ENCODE measurements around the gene TRIM26.

Gene TRIM26

DNA sequence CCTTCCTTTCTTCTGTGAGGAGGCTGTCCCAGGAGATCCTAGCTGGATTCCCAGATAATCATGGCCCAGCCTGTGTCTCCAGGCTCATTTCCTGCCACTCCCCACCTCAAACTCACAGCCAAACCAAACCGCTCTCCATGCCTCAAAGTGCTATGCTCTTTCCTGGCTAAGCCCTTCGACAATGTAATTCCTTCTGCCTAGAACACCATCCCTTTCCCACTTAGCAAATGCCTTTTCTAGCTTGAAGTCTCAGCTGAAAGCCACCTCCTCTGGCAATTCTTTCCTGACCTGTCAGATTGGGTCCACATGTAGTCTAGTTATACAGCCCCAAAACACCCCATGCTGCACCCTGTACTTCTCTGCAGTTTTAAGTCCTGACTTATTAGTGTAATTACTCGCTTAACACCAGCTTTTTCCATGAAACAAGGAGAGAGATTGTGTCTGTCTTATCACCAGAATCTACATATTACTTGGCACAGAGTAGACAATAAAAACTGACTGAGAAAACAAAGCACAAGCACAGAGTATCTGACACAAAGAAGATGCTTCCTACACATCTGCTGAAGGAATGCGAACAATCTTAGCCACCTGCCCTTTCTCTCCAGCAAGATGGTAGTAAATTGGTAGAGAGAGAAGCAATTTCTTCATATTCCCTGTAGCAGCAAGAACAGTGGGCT lies 5.4 kb downstream of the TRIM26 start:
- DNase-seq: no peak

GRCh38 chr6:30206799-30207618 lies 6.2 kb downstream of the TRIM26 start:
- DNase-seq: no peak

DNA sequence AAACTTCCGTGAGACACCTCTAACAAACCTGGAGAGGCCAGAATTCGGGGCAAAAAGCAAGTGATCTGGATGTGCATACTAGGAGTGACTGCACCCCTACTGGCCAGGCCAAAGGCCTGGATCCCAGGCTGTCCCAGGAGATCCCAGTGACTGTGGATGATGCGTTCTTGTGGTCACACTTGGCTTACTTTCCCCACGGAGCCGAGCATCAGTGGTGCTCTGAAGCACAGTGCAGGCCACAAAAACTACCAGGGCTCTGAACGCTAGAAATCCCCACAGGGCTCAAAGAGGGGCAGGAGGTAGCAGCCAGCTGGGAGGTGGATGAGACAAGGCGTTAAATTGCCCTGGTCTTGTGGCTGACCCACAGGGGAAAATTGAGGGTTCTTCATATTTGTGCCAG lies 7.1 kb downstream of the TRIM26 start:
- DNase-seq: no peak

DNA sequence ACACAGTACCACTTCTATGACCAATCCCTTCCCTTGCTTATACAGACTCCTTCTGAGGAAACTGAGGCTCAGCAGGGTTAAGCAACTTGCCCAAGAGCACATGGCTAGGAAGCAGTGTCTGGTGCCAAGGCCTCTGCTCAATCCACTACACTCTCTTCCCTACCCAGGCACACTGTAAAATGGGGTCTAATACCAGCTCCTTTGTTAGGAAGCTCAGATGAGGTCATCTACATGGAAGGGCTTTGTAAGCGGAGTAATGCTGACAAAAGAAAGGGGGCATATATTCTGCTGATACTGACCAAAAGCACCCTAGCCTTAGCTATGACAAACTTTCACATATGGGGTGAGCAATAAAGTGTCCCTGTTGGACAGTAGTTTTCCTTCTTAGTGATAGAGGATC lies 9.1 kb downstream of the TRIM26 start:
- DNase-seq: no peak

DNA sequence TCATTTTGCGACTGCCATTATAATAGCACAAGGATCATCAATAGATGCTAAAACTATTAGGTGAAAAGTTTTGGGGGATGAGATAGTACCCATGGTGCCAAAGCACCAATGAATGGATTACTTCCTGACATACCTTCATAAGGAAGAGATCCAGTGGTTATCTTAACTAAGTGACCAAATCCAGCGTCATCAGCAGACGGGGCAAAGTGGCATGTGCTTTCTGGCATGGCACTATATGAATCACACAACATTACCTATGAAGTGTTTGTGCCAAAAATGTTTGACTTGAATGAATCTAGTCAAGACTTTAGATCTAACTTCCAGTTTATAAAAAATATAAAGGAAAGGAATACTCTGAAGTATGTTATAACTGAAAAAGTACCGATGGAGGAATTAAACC lies 10.8 kb downstream of the TRIM26 start:
- DNase-seq: no peak

- DNase-seq: peak in 1 of 2 donors; percentile 59
These were observed 12.5 kb downstream of the TRIM26 start for GRCh38 chr6:30200551-30201281.

GRCh38 chr6:30198166-30199084 lies 14.8 kb downstream of the TRIM26 start:
- DNase-seq: no peak

DNA sequence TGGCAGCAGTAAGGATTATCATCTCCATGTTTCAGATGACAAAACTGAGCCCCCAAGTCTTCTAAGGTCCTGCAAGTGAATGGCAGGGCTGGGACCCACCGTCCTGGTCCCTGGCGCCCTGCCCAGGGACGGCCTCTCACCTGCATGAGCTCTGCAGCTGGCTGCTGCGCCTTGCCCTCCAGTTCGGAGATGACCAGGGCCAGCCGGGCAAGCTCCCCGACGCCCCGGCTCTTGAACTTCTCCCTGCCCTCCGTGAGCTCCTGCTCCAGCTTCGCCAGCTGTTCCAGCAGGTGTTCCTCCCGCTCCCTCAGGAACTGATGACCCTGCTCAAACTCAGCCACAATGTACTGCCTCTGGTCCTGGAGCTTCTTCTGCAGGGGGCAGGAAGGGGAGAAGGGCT lies 16.8 kb downstream of the TRIM26 start:
- DNase-seq: no peak

GRCh38 chr6:30195951-30196350 lies 17.3 kb downstream of the TRIM26 start:
- no peak for DNase-seq

DNA sequence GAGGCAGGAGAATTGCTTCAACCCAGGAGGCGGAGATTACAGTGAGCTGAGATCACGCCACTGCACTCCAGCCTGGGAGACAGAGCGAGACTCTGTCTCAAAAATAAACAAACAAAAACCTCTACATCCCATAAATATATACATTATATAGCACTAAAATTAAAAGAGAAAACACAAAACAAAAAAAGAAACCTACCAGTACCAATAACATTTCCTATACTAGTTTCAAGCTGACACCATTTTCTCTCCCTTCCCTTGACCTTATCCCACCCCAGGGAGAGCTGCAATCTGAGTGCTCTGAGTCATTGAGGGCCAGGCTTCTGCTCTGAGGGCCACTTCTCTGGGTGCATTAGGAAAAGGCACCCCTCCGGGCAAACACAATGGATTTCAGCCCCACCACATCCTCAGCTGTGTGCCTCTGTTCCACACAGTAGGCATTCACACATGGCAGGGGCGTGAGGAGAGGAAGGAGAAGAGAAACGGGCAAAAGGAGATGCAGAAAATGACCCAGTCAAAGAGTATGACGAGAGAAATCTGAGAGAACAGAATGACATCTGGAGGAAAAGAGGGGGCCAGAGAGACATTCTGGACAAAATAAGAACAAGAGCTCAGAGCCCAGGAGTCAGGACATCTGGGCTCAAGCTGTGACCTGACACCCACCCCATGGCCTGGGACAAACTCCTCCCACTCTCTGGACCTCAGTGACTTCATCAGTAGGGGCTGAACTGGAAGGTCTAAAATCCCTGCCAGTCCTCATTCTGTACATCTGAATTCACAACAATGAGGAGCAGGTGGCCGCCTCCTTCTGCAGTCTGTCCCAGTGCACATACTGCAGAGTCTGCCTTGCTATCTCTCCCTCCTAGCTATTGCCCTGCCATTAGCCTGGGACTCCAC lies 18.2 kb downstream of the TRIM26 start:
- DNase-seq: no peak

- DNase-seq: no peak
These were observed 21.1 kb downstream of the TRIM26 start for GRCh38 chr6:30192076-30192475.

GRCh38 chr6:30188541-30188940 lies 24.7 kb downstream of the TRIM26 start:
- DNase-seq: no peak

GRCh38 chr6:30185846-30186484 lies 27.2 kb downstream of the TRIM26 start:
- no peak for DNase-seq

DNA sequence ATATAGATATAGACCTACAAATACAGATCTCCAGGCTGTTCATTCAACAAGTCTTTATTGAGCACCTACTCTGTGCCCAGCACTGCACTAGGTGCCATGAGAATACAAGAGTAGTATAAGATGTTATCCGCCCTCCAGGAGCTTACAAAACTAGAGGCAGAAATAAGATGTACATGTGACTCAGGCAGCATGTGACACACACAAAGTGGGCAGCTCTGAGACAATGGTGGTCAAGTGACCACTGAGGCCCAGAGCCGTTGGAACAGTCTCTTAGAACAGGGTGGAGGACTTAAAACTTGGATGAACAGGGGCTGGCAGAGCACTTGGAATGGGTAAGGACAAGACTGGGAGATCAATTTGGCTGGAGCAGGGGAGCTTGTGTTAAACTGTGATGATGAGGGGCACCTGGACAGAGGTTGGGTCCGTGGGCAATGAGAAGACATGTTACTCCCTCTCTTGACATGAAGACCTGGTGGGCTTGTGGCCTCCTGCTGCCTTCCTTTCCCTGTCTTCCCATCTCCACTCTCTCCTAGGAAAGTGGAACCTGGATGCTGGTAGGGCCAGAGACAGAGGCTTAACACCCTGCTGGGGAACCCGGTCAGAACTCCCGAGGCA lies 28.7 kb downstream of the TRIM26 start:
- no peak for DNase-seq

DNA sequence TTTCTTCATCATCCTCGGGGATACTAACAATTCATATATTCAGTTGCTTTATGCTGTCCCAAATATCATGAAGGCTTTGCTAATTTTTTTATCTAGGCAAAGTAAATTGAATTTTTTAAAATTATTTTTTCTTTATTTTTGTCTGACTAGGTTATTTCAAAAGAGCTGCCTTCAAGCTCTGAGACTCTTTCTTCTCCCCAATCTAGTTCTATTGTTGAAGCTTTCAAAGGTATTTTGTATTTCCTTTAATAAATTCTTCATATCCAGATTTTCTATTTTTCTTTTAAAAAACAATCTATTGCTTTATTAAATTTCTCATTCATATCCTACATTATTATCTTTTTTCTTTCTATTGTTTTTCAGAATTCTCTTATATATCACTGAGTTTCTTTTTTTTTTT lies 33.1 kb downstream of the TRIM26 start:
- DNase-seq: no peak

GRCh38 chr6:30178837-30179236 lies 34.4 kb downstream of the TRIM26 start:
- no peak for DNase-seq

GRCh38 chr6:30175765-30176164 lies 37.4 kb downstream of the TRIM26 start:
- no peak for DNase-seq

DNA sequence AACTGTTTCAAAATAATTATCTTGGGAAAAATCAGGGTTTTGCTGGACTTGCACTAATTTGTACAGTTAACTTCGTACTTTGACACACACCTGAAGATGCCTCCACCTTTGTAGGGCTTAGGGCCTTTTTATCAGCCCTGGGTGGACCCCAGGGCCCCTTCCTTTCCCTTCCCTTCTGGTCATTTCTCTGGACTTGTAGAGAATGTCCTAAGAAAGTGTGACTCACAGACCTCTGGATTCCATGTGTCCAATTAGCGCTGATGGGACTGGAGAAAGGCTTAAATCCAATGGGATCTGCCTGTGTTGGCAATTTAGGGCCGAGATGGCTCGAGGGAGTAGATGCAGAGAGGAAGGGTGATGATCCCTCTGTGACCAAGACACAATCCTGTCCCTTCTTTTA lies 40.5 kb downstream of the TRIM26 start:
- DNase-seq: no peak

DNA sequence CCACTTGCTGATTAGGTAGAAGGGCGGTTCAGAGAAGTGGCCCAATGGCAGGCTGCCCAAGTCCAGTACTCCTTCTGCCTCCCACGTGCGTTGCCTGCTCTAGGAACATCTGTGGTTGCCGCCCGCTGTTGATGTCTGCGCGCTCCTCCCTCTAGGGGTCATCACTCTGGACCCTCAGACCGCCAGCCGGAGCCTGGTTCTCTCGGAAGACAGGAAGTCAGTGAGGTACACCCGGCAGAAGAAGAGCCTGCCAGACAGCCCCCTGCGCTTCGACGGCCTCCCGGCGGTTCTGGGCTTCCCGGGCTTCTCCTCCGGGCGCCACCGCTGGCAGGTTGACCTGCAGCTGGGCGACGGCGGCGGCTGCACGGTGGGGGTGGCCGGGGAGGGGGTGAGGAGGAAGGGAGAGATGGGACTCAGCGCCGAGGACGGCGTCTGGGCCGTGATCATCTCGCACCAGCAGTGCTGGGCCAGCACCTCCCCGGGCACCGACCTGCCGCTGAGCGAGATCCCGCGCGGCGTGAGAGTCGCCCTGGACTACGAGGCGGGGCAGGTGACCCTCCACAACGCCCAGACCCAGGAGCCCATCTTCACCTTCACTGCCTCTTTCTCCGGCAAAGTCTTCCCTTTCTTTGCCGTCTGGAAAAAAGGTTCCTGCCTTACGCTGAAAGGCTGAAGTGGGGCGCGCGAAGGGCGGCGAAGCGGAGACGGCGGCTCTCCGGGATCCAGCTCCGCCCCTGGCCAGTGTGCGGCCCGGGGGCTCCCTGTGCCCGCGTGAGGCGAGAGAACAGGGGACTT lies 41.3 kb downstream of the TRIM26 start:
- DNase-seq: no peak

All from bone marrow (tissue), 2 donors.